H1 (cell line): ENCODE data around the gene CFLAR. TPM values are rescaled to one million over a fixed set of nuclear protein-coding genes. Genes with fewer than 3 reads are reported as not detected.

ENCODE experiments used
- CTCF ChIA-PET: fragments of 300-600 bp; sonication (Branson Sonifier 250); formaldehyde crosslinking; loops from one replicate; lab custom pipeline; 2021; ENCODE audit not compliant: partially characterized antibody; lab: Charles Lee
- POLR2A ChIA-PET: fragments of 300-600 bp; sonication (Branson Sonifier 250); formaldehyde crosslinking; loops from one replicate; lab custom pipeline; 2021; ENCODE audit warnings: inconsistent platforms; ENCODE audit not compliant: partially characterized antibody; lab: Charles Lee
- DNase-seq, 2 experiments: peaks; one replicate each; pipeline versions ENCODE4 v3.0.0 to v3.0.0-alpha.2; 2010 to 2022; ENCODE audit warnings: low spot score in 2 of 2, low read depth in 1 of 2, mixed read lengths in 1 of 2
- FAIRE-seq: peaks from 2 replicates; lab custom pipeline; 2011; peaks lifted over from hg19 to GRCh38; lab: Jason Lieb, UNC
- H2AFZ ChIP-seq: 2 replicates; pipeline ENCODE4 v1.8.1; 2012; ENCODE audit warnings: low read length, inconsistent platforms
- H2AK5ac ChIP-seq: 2 replicates; pipeline ENCODE4 v1.6.1; 2013; ENCODE audit warnings: low read depth, low read length
- H2BK120ac ChIP-seq: replicated peaks from 2 replicates; pipeline ENCODE3; 2013; ENCODE audit warnings: low read depth, low read length, inconsistent platforms
- H2BK12ac ChIP-seq: 2 replicates; pipeline ENCODE4 v1.6.1; 2013; ENCODE audit warnings: low read depth, low read length
- H2BK15ac ChIP-seq: 2 replicates; pipeline ENCODE4 v1.6.1; 2013; ENCODE audit warnings: low read length
- H2BK20ac ChIP-seq: 2 replicates; pipeline ENCODE4 v1.6.1; 2013; ENCODE audit warnings: low read length
- H2BK5ac ChIP-seq: 2 replicates; pipeline ENCODE4 v1.6.1; 2013; ENCODE audit warnings: low read depth, low read length
- H3K14ac ChIP-seq: 2 replicates; pipeline ENCODE4 v1.6.1; 2013; ENCODE audit warnings: inconsistent platforms; ENCODE audit not compliant: insufficient read length
- H3K18ac ChIP-seq: 2 replicates; pipeline ENCODE4 v1.6.1; 2013; ENCODE audit warnings: low read length; ENCODE audit errors: extremely low read depth
- H3K23ac ChIP-seq: 2 replicates; pipeline ENCODE4 v1.6.1; 2013; ENCODE audit warnings: inconsistent platforms; ENCODE audit not compliant: insufficient read length
- H3K23me2 ChIP-seq: 2 replicates; pipeline ENCODE4 v1.6.1; 2013; ENCODE audit warnings: low read depth, low read length
- H3K27ac ChIP-seq: 2 replicates; pipeline ENCODE4 v1.6.1; 2011; ENCODE audit warnings: low read depth, low read length, inconsistent platforms
- H3K27me3 ChIP-seq, 4 experiments: replicated peaks in 1 of 4; 1 replicate in 1 of 4; 2 replicates in 3 of 4; pipeline versions ENCODE4 v1.6.1 to v1.8.1; 2011 to 2013; ENCODE audit warnings: low read length in 3 of 4, mild to moderate bottlenecking in 3 of 4, inconsistent platforms in 2 of 4, mixed read lengths in 2 of 4, moderate library complexity in 1 of 4; ENCODE audit not compliant: control insufficient read depth in 3 of 4, insufficient read depth in 3 of 4; ENCODE audit errors: extremely low read depth in 1 of 4
- H3K36me3 ChIP-seq, 4 experiments: 2 replicates each; pipeline versions ENCODE4 v1.6.1 to v1.8.1; 2011 to 2013; ENCODE audit warnings: mild to moderate bottlenecking in 4 of 4, low read length in 3 of 4, moderate library complexity in 2 of 4, control low read depth in 1 of 4, inconsistent platforms in 1 of 4; ENCODE audit not compliant: insufficient read depth in 4 of 4, control insufficient read depth in 2 of 4
- H3K4ac ChIP-seq: replicated peaks from 2 replicates; pipeline ENCODE3; 2013; ENCODE audit warnings: low read length, low read depth, mixed read lengths, inconsistent platforms; ENCODE audit not compliant: insufficient read length
- H3K4me1 ChIP-seq, 4 experiments: replicated peaks in 1 of 4; 1 replicate in 1 of 4; 2 replicates in 3 of 4; pipeline versions ENCODE4 v1.6.1 to v1.8.1; 2011 to 2013; ENCODE audit warnings: low read length in 3 of 4, inconsistent platforms in 2 of 4, mixed read lengths in 1 of 4; ENCODE audit not compliant: insufficient read depth in 4 of 4, control insufficient read depth in 3 of 4
- H3K4me2 ChIP-seq, 2 experiments: 2 replicates each; pipeline versions ENCODE4 v1.6.1 to v1.8.1; 2011 to 2013; ENCODE audit warnings: low read depth in 2 of 2, low read length in 2 of 2, control low read depth in 1 of 2, inconsistent platforms in 1 of 2, mild to moderate bottlenecking in 1 of 2; ENCODE audit not compliant: insufficient read depth in 1 of 2
- H3K4me3 ChIP-seq, 4 experiments: fragments of 200-600, 300-600 bp in 1 of 4; sonication (generic), shearing (Covaris generic), sonication (Bioruptor Twin) in 1 of 4; 2 replicates each; pipeline versions ENCODE4 v1.5.1 to v1.8.1; 2011 to 2016; ENCODE audit warnings: low read length in 4 of 4, low read depth in 3 of 4, control low read depth in 2 of 4, inconsistent platforms in 2 of 4, mild to moderate bottlenecking in 2 of 4, mixed read lengths in 1 of 4, moderate library complexity in 1 of 4; ENCODE audit not compliant: insufficient read depth in 2 of 4; ENCODE audit errors: extremely low read depth in 1 of 4
- H3K56ac ChIP-seq: replicated peaks from 2 replicates; pipeline ENCODE3; 2013; ENCODE audit warnings: low read depth, mild to moderate bottlenecking, mixed read lengths, low read length, inconsistent platforms; ENCODE audit not compliant: insufficient read length
- H3K79me1 ChIP-seq: 2 replicates; pipeline ENCODE4 v1.6.1; 2013; ENCODE audit warnings: low read depth, low read length, control low read depth
- H3K79me2 ChIP-seq, 2 experiments: 2 replicates each; pipeline versions ENCODE4 v1.6.1 to v1.8.1; 2012 to 2013; ENCODE audit warnings: low read length in 2 of 2, mild to moderate bottlenecking in 2 of 2, inconsistent platforms in 1 of 2; ENCODE audit not compliant: insufficient read depth in 2 of 2, control insufficient read depth in 1 of 2
- H3K9ac ChIP-seq, 4 experiments: replicated peaks in 1 of 4; 1 replicate in 1 of 4; 2 replicates in 3 of 4; pipeline versions ENCODE4 v1.6.1 to v1.8.1; 2011 to 2013; ENCODE audit warnings: low read depth in 3 of 4, low read length in 3 of 4, control low read depth in 2 of 4, mild to moderate bottlenecking in 2 of 4, moderate library complexity in 2 of 4, inconsistent platforms in 1 of 4; ENCODE audit errors: extremely low read depth in 1 of 4
- H3K9me3 ChIP-seq, 2 experiments: 2 replicates each; pipeline versions ENCODE4 v1.6.1 to v1.8.1; 2012 to 2013; ENCODE audit warnings: mild to moderate bottlenecking in 2 of 2, moderate library complexity in 2 of 2, control low read depth in 1 of 2, inconsistent platforms in 1 of 2, low read depth in 1 of 2, low read length in 1 of 2, mixed read lengths in 1 of 2; ENCODE audit not compliant: insufficient read depth in 2 of 2
- H4K20me1 ChIP-seq, 2 experiments: replicated peaks in 1 of 2; 2 replicates each; pipeline versions ENCODE3 to v1.8.1; 2011 to 2013; ENCODE audit warnings: inconsistent platforms in 2 of 2, low read length in 2 of 2, mild to moderate bottlenecking in 1 of 2; ENCODE audit not compliant: insufficient read depth in 2 of 2, control insufficient read depth in 1 of 2
- H4K5ac ChIP-seq: 2 replicates; pipeline ENCODE4 v1.6.1; 2013; ENCODE audit warnings: low read length, low read depth, mixed read lengths, inconsistent platforms; ENCODE audit not compliant: insufficient read length
- H4K8ac ChIP-seq: 2 replicates; pipeline ENCODE4 v1.8.0; 2013; ENCODE audit warnings: mild to moderate bottlenecking, moderate library complexity, low read length, inconsistent platforms; ENCODE audit not compliant: insufficient read depth; ENCODE audit errors: extremely low read depth
- H4K91ac ChIP-seq: replicated peaks from 2 replicates; pipeline ENCODE3; 2013; ENCODE audit warnings: low read length, mixed read lengths, inconsistent platforms; ENCODE audit not compliant: insufficient read length
- CHD1 ChIP-seq: IDR thresholded peaks from 2 replicates; pipeline ENCODE4 v1.6.1; 2012; ENCODE audit warnings: low read depth, low read length, improper control_type of control experiment
- CHD2 ChIP-seq: IDR thresholded peaks from 2 replicates; pipeline ENCODE4 v1.6.1; 2012; ENCODE audit warnings: low read length, improper control_type of control experiment
- CTBP2 ChIP-seq: IDR thresholded peaks from 2 replicates; pipeline ENCODE4 v1.7.0; 2011; ENCODE audit warnings: borderline replicate concordance, mild to moderate bottlenecking, moderate library complexity, mixed read lengths, low read length; ENCODE audit not compliant: insufficient read depth, insufficient read length
- E2F6 ChIP-seq: IDR thresholded peaks from 2 replicates; pipeline ENCODE4 v1.6.1; 2012; ENCODE audit warnings: inconsistent platforms
- EZH2 ChIP-seq: fragments of 200-600 bp; sonication (generic); IDR thresholded peaks from 2 replicates; pipeline ENCODE4 v1.7.1; 2012; ENCODE audit warnings: low read depth, mild to moderate bottlenecking, moderate library complexity, low read length, inconsistent platforms; ENCODE audit not compliant: severe bottlenecking
- GABPA ChIP-seq: IDR thresholded peaks from 2 replicates; pipeline ENCODE4 v1.6.1; 2011; ENCODE audit warnings: mild to moderate bottlenecking, low read length, moderate library complexity, borderline replicate concordance; ENCODE audit not compliant: insufficient read depth
- JUN ChIP-seq: IDR thresholded peaks from 2 replicates; pipeline ENCODE4 v1.6.1; 2011; ENCODE audit warnings: low read depth, mild to moderate bottlenecking, improper control_type of control experiment, low read length
- KDM4A ChIP-seq: IDR thresholded peaks from one replicate; pipeline ENCODE4 v1.7.1; 2012; ENCODE audit warnings: low read depth, mild to moderate bottlenecking, moderate library complexity, low read length, inconsistent platforms; ENCODE audit not compliant: severe bottlenecking
- NRF1 ChIP-seq: IDR thresholded peaks from 2 replicates; pipeline ENCODE4 v1.6.1; 2011; ENCODE audit warnings: mild to moderate bottlenecking, low read depth, low read length, improper control_type of control experiment
- SIN3A ChIP-seq, 2 experiments: IDR thresholded peaks in 1 of 2; conservative IDR thresholded peaks in 1 of 2; 2 replicates each; pipeline ENCODE4 v1.6.1; 2011 to 2012; ENCODE audit warnings: low read length in 2 of 2, improper control_type of control experiment in 1 of 2, low read depth in 1 of 2, mild to moderate bottlenecking in 1 of 2
- SIX5 ChIP-seq: IDR thresholded peaks from 2 replicates; pipeline ENCODE4 v1.6.1; 2011; ENCODE audit warnings: mild to moderate bottlenecking, low read depth, low read length
- SRF ChIP-seq: IDR thresholded peaks from 2 replicates; pipeline ENCODE4 v1.6.1; 2011; ENCODE audit warnings: mild to moderate bottlenecking, low read depth, low read length, moderate library complexity
- USF2 ChIP-seq: IDR thresholded peaks from 2 replicates; pipeline ENCODE4 v1.6.1; 2011; ENCODE audit warnings: low read length, improper control_type of control experiment
- polyA plus RNA-seq, 7 experiments: library from polyadenylated mRNA; depleted of rRNA in 3 of 7; stranded (reverse) in 5 of 7; unstranded in 2 of 7; fragments of >200 nt in 5 of 7; fragments of 200-250 nt in 2 of 7; gene quantifications; 1 replicate in 5 of 7; 2 replicates in 1 of 7; 4 replicates in 1 of 7; pipeline versions ENCODE4 v1.2.1 to v1.2.3, GENCODE V29; 2011 to 2013; ENCODE audit warnings: missing spikeins in 2 of 7, mixed read lengths in 2 of 7
- total RNA-seq: library from RNA; stranded (reverse); fragmentation: NEBNext Ultra II Directional; extraction: Animal tissue kit (Norgen Biotek cat#: 25700); gene quantifications from 2 replicates; pipeline ENCODE4 v1.2.1, GENCODE V29; 2021

Gene CFLAR
- total and polyA plus RNA-seq, 2 of the 8 experiments (the other 6 are each of a cell fraction or from before 2014, with no cell fraction given), result 1.1 to 3.9 TPM

- CTCF ChIA-PET, result interaction anchor here (0.6 to 0.7 kb wide), 2 partner anchors 10 to 140 kb away, joined by 3 to 4 read pairs; no protein-coding TSS in a partner anchor
- TF ChIP-seq CTBP2 (no peak), SRF (no peak), USF2 (no peak), JUN (no peak), SIX5 (no peak), CHD2 (no peak), SIN3A (conservative IDR thresholded peaks at IDR 0.05 in 1 of 2, IDR thresholded peaks at IDR 0.05 in 1 of 2; ENCODE audit: low read depth in 1 of 2, low read length in 2 of 2) (no peak), KDM4A (no peak), EZH2 (no peak), GABPA (no peak), CHD1 (no peak), NRF1 (no peak), E2F6 (no peak)
Measured at GRCh38 chr2:201110615-201111014, 5.3 kb upstream of the CFLAR start.

More at GRCh38 chr2:201110615-201111014, 5.3 kb upstream of the CFLAR start:
- no peak overlapping the region for H2BK5ac ChIP-seq
- H2AFZ ChIP-seq, result no peak overlapping the region
- H2BK20ac ChIP-seq, result no peak overlapping the region
- H3K18ac ChIP-seq, result no peak overlapping the region
- no peak for DNase-seq
- no peak overlapping the region for H4K8ac ChIP-seq
- no peak overlapping the region for H2BK120ac ChIP-seq
- POLR2A ChIA-PET, result interaction anchor here (1.4 kb wide), 1 partner anchor 12 kb away, joined by 3 read pairs; no protein-coding TSS in a partner anchor
- no peak overlapping the region for H4K91ac ChIP-seq
- no peaks in the 10 kb centered on the region for H3K79me2 ChIP-seq
- no peak overlapping the region for H3K27ac ChIP-seq
- no peak overlapping the region for H3K14ac ChIP-seq
- H3K56ac ChIP-seq, result no peak overlapping the region
- H3K27me3 ChIP-seq, result no peaks in the 10 kb centered on the region
- H2BK12ac ChIP-seq, result no peak overlapping the region
- no peak overlapping the region for H2BK15ac ChIP-seq
- no peak overlapping the region for H2AK5ac ChIP-seq
- H3K9me3 ChIP-seq, result peaks cover 0 to 3% of the 10 kb centered on the region in 2 experiments; a peak in 1 of 4 replicates
- no peak overlapping the region for H3K4me3 ChIP-seq
- H3K79me1 ChIP-seq, result no peaks in the 10 kb centered on the region
- no peak overlapping the region for H3K23ac ChIP-seq
- peaks cover 2% of the 10 kb centered on the region; the same call in 1 of the 2 replicates for H3K23me2 ChIP-seq
- H3K9ac ChIP-seq, result no peak overlapping the region
- H3K4ac ChIP-seq, result no peak overlapping the region
- H4K5ac ChIP-seq, result no peak overlapping the region
- no peak for FAIRE-seq
- no peaks in the 10 kb centered on the region for H3K4me1 ChIP-seq
- H4K20me1 ChIP-seq, result peaks cover 0 to 2% of the 10 kb centered on the region in 2 experiments
- H3K36me3 ChIP-seq, result no peaks in the 10 kb centered on the region
- H3K4me2 ChIP-seq, result no peak overlapping the region
